HG03097 (cell line): ENCODE measurements around the gene TBX4.

Experiments
- ATAC-seq: cut with Tn5 transposase; IDR thresholded peaks from one replicate; pipeline ENCODE4 v1.9.1; 2021; ENCODE audit not compliant: unreplicated experiment, low FRiP score

Gene TBX4

DNA sequence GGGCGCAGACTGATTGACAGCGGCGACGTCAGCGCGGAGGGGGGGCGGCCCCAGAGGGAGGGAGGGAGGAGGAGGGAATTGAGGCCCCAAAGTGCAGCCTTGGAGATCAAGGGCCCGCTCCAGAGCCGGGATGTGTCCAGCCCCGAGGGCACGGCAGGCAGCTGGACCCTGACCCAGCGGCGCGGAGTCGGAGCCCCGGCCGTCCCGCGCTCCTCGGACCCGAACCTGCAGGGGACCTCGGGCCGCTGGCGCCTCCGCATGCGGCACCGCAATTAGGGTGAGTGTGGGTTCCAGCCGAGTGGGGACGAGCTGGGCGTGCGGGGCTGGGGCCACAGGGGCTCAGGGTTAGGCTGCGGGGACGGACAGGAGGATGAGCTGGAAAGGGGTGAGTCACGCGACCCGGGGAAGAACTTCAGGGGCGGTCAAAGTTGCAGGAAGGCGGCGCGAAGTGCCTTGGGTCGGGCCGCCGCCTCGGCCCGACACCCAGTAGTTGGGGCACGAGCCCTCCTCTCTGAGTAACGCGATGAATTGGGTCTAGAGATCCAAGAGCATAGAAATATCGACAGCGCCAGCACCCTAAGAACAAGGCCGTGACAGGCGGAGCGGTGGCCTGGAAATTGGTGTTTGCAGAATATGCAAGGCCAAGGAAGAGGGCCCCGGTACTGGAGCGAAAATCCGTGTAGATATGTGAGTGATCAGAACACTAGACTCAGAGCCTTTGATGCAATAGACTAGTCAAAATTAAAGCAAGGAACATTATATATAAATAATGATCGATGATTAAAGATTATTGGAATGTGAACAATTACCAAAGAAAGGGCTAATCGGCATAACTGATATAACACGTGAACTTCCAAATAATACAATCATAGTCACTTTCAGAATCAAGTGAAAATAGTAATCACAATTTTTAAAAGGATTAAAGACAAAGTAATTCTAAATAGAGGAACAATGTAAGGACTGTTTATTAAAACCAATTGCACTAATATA lies at the start of gene TBX4:
Gene TBX4, plus strand, starts transcription at position 122 of the 990 bp plus-strand sequence. CDS start 4,069 bp downstream, outside the sequence.
- ATAC-seq = no peak

DNA sequence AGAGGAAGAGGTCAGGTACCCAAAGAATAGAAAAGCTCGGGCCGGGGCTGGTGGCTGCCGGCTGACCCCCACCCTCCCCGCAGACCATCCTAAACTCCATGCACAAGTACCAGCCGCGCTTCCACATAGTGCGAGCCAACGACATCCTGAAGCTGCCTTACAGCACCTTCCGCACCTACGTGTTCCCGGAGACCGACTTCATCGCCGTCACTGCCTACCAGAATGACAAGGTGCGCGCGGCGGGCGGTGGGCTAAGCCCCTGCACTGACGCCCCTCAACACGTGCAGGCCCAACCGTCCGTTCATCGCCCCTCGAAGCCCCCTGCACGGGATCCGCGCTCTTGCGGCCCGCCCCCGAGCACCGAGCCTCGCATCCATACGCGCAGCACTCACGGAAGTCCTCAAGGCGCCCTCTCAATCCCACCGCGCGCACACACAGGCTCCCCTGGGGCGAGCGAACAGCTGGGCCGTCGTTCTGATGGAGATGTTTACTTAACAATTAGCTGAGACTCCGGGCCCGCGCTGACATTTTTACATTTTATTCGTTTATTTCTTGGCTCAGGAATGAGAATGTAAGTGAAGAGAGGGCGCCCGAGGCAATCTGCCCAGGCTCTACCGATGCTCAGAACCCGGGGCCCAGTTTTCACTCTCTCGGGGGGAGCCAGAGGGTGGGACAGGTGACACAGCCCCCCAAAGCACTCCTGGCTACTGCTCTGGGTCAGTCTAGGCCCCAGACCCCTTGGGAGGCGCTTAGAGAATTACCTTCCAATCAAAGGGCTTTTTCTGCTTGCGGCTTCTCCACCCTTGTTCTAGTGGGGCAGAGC lies 49.0 kb upstream of the TBX4 start:
- no peak for ATAC-seq

DNA sequence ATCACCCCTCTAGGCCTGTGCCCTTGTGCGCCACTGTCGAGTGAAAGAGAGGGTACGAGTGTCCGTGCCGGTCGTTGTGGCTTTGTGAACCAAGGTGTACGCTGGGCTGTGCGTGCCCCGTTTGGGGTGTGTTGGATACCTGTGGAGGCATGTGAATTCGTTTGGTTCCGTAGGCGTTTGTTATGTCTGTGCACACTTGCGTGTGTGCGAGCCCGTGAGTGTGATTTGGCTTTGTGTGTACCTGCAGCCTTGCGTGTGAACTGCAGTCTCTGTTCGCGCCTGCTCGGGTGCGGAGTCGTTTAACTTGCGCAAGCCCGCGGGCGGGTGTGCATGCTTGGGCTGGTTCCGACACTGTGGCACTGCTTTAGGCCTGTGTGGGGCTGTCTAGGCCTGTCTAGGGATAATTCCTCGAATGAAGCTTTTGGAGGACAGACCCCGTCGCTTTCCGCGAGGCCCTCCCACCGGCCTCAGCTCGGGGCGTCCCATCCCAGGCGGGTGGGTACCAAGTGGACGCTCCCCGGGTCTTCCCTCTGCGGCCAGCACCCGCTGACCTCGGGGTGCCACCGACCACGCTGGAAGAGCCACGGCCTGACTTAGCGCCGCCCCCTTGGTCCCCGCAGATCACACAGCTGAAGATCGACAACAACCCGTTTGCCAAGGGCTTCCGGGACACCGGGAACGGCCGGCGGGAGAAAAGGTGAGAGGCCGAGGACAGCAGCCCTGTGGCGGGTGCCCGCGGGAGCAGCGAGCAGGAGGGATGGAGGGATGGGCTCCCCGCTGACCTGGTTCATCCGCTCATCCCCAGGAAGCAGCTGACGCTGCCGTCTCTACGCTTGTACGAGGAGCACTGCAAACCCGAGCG lies 48.2 kb upstream of the TBX4 start:
- ATAC-seq = no peak

DNA sequence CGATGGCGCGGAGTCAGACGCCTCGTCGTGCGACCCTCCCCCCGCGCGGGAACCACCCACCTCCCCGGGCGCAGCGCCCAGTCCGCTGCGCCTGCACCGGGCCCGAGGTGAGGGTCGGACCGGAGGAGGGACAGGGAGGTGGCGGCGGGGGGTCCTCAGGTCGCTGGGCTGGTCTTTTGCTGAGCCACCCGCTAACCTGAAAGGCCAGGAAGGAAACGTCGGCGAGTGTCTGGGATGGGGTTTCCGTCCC lies 47.6 kb upstream of the TBX4 start:
- no peak for ATAC-seq

DNA sequence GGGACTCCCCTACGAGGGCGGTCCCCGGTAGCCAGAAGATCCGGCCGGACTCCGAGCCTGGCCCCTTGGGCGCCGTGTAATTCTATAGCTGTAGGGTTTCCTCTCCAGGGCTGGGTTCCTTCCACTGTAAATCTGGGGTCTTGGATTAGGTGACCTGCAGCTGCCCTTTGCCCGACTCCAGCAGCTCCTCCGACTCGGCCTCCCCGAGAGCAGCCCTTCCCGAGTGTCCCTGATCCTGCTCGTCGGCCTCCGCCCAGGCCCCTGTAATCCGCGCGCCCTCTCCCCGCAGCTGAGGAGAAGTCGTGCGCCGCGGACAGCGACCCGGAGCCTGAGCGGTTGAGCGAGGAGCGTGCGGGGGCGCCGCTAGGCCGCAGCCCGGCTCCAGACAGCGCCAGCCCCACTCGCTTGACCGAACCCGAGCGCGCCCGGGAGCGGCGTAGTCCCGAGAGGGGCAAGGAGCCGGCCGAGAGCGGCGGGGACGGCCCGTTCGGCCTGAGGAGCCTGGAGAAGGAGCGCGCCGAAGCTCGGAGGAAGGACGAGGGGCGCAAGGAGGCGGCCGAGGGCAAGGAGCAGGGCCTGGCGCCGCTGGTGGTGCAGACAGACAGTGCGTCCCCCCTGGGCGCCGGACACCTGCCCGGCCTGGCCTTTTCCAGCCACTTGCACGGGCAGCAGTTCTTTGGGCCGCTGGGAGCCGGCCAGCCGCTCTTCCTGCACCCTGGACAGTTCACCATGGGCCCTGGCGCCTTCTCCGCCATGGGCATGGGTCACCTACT lies 47.1 kb upstream of the TBX4 start:
- ATAC-seq = no peak

DNA sequence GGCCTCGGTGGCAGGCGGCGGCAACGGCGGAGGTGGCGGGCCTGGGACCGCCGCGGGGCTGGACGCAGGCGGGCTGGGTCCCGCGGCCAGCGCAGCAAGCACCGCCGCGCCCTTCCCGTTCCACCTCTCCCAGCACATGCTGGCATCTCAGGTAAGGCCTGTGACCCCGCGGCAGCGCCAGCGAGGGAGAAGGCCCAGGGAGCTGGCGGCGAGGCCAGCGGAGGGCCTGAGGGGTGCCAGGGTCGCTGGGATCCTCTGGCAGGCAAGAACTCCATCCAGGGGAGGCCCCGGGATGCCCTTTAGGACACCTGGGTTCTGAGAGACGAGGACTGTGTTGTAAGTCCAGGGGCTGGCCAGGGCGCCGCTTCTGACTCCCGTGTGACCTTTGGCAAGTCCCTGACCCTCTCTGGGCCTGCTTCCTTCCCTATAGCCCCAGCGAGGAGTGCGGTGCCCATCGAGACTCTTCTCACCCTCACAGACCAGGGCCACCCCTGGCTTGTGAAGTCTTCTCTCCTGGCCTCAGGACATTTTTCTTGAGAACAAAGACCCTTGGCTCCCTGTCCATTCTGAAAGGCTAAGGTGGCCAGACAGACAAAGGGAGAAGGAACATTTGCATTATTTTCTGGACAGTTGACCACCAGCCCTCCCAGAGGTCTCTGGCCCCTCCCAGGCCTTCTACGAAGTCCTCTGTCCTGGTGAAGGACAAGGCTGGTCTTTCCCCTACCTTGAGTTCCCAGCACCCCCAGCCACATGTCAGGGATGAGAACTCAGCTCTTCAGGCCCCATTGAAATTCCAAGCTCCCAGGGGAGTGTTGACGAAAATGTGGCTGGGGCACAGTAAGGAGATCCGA lies 46.3 kb upstream of the TBX4 start:
- ATAC-seq = no peak

DNA sequence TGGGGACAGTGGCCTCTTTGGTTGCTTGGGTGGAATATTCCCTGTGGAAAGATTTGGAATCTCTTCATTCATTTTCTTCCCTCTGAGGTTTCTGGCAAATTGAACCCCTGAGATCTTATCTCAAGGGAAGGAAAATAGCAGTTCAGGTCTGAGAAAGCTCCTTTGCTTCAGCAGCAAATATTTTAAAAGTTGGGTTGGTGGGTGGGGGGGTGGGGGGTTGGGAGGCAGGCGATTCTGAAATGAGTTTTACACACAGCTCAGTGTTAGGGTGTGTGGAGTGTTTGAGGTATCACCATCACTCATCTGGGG lies 45.7 kb upstream of the TBX4 start:
- no peak for ATAC-seq

DNA sequence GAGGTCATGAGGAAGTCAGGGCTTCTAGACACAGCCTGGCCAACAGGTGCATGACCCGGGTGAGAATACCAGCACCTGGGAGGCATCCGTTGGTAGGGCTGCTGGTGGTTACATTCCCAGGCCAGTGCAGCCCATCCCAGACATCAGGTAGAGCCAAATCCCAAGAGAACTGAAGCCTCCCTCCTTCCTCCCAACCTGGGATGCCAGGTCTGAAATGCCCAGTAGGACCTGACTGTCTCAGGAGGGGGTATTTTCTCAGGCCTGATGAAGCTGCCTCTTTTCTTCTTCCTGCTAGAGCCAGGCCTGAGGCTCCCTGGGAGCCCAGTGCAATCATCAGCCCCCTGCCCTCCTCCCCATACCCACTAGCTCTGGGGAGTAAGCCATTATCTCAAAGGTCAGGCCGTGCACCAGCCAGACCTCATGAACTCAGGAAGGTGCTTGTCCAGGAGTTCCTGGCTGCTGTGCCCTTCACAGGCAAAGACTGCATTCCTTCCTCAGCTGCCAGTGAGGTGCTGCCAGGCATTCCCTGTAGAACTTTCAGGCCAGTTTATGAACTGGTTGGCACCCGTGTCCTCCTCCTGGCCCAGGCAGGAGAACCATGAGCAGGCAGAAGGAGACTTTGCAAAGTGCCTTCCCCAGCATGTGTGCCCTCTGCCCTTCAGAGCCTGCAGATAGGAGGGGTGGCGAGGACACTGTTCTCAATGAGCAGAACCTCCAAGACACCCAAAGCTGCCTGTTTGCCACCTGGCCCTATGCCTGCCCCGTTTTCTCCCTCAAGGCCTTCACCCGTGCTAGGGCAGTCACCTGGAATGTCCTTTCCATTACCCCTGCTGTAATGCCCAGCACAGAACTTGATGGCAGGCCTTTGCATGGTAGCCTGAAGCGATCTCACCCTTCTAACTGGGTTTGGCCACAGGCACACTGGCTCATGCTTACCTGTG lies 45.0 kb upstream of the TBX4 start:
- ATAC-seq = no peak

DNA sequence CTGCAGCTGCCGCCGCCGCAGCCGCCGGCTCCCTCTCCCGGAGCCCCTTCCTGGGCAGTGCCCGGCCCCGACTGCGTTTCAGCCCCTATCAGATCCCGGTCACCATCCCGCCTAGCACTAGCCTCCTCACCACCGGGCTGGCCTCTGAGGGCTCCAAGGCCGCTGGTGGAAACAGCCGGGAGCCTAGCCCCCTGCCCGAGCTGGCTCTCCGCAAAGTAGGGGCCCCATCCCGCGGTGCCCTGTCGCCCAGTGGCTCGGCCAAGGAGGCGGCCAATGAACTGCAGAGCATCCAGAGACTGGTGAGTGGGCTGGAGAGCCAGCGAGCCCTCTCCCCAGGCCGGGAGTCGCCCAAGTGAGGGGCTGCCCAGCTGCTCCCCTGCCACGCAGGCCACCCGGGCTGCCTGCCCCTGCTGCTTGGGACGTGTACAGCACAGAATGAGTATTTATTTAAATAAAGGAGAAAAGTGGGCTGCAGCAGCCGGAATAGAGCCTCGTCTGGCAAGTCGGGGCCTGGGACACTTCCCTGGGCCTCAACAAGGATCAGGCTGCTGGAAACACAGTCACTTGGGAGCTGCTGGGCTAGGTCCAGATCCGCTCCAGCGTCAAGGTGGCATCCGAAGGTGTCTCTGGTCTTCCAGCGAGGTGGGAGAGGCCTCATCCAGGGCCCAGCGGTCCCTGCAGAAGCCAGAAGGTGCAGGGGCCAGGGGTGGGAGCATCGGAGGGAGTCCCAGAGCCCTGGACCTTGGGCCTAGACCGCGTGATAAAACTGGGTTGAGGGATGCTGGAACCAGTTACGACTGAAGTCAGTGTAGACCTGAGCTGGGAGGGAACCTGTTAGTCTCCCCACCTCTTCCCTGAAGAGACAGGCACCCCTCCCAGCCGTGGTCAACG lies 43.8 kb upstream of the TBX4 start:
- ATAC-seq = no peak

DNA sequence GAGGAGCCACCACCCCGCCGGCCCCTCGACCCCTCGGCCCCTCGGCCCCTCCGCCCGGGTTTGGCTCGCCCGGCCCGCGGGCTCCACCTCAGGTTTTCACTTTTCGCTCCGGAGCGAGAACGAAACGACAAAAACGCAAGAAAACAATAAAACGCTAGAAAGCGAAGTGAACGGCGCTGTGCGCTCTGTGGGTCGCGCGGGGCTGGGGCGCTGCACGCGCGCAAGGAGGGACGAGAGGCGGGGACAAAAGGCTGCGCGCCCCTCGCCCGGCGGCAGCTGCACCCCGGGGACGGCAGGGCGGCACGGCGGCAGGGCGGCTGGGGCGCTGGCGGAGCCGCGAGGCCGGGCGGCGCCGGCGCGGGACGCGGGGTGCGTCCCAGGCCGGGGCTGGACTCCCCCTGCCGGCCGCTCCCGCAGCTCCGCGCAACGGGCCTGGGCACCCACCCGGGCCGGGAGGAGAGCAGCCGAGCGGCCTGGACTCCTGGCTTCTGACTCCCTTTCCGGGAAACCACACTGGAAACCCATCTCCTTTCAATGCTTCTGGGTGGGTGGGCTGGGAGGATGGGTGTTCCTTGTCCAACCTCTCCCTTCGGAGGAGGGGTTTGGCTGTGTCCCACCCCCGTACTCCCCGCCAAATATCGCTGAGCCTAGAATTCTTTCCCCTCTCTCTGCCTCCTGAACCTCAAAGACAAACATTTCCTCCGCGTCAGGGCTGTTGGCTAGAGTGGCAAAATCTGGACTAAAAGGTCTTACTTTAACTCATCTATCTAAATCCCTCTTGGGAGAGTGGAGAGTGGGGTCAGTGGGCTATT lies 42.7 kb upstream of the TBX4 start:
- ATAC-seq = no peak

DNA sequence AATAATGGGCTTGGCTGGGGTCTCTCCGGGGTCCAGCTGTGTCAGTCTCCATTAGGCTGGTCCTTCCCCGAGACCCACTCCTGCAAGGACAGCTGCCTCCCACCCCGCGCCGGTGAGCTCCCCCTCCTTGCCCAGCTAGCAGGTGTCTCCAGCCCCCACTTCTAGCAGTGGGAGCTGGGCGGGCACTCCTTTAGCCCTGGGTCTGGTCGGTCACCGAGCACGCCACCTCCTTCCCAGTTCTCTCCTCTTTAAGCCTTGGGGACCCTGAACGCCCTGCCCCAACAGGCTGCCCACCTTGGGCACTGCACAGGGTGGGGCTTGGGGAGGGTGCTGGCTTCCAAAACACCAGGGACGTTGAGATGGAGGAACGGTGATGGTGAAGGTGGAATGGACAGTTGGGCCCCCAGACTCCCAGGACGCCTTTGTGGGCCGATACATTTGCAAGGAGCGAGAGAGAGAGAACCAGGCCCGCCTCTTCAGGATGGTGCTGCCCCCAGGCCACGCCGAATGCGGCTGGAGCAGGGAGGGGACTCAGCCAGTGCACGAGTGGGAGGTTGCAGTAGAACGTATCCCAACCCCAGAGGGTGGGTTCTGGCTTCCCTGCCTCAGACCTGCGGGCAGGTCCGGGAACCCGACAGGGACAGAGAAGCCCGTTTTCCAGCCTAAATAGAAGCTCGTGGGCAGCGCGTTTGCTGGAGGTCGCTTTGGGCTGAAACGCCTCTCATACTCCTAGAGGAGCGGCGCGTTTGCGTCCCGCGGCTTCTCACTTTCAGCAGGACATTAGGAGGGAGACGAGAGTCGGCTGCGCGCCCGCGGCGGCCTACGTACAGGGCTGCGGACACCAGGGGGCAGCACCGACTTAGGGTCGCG lies 41.8 kb upstream of the TBX4 start:
- ATAC-seq = no peak

DNA sequence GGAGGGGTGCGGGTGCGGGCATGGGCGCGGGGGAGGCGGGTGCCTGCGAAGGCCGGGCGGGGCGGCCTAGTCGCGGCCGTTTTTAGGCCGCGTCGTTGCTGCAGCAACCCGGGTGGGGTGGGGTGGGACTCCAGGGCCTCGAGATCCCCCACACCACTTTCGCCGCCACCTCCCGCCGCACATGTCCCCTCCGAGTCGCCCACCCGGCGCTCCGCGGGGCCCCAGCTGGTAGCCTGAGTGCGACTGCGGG lies 41.3 kb upstream of the TBX4 start:
- ATAC-seq = no peak

DNA sequence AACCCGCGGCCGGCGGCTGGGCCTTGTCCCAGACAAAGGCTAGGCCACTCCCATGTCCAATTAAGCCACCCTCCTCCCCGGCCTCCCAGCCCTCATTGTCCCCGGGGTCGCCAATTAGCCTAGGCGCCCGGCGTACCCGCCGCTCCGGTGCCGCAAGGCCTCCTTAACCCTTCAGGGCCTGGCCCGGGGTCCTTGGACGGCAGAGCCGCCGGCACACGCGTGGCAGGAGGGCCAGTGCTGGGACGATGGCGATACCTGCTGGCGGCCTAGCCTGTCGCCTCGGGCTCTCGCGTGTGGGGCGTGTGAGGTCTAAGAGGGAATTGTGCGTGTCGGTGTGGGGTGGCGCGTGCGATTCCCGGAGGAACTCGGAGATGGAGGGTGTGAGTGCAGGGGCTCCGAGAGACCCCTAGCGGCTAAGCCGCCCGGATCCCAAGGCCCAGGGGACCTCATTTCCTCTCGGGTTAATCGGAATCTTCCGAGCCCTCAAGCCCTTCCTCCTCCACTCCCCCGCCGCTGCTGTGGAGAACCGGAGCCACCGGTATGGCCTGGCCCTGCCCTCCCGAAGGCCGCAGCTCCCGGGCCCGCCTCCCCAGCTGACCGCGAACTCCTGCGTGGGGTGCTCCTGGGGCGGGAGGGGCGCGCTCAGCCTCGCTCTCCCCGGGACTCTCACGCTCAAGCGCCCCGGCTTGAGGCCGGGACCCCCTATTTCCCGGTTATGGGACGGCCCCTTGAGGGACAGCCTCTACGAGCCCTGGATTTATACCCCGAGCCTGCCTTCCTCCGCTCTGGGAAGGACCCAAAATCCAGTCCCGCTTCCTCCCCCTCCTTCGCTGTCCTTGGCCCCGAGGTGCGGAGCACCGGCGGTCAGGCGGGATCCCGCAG lies 40.7 kb upstream of the TBX4 start:
- peak; percentile 13 for ATAC-seq

DNA sequence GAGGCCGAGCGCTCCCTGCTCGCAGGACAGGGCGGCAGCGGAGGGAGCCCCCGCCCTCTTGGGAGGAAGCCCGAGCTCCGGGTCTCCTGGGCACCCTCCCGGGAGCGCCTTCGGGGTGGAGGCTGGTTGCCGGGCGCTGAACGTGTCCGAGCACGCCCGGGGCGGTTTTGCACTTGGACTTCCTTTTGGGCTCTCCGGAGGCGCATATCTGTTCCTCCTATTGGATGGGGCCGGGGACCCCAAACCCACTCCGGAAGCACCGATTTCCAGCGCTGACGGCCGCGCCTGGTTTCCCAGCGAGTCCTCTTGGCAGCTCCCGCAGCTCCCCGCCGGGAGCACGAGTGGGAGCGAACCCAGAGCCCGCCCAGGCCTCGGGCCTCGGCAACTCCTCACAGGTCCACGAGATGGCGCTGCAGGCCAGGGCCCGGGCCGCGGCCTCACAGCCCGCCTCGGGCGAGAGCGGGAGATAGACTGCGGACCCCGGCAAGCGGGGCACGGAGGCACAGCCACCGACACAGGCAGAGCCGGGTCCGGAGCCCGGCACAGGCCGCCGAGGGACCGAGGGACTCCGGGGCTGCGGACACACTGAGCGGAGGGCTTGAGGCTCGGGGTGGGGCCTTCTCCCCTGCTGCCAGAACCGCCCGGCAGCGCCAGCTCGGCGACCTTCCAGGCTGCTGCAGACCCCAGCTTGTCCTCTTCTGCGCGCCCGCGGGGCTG lies 39.9 kb upstream of the TBX4 start:
- peak; percentile 66 for ATAC-seq
